ENCODE data around the gene C6. TPM values are rescaled to one million over a fixed set of nuclear protein-coding genes. Genes with fewer than 3 reads are reported as not detected.
A peak's percentile ranks its signal among the peaks of the same experiment; 100 is the strongest.

Gene C6
- polyA plus RNA-seq, 12 donors, result 0.12 to 0.67 (median 0.25) TPM; not detected in 5

DNA sequence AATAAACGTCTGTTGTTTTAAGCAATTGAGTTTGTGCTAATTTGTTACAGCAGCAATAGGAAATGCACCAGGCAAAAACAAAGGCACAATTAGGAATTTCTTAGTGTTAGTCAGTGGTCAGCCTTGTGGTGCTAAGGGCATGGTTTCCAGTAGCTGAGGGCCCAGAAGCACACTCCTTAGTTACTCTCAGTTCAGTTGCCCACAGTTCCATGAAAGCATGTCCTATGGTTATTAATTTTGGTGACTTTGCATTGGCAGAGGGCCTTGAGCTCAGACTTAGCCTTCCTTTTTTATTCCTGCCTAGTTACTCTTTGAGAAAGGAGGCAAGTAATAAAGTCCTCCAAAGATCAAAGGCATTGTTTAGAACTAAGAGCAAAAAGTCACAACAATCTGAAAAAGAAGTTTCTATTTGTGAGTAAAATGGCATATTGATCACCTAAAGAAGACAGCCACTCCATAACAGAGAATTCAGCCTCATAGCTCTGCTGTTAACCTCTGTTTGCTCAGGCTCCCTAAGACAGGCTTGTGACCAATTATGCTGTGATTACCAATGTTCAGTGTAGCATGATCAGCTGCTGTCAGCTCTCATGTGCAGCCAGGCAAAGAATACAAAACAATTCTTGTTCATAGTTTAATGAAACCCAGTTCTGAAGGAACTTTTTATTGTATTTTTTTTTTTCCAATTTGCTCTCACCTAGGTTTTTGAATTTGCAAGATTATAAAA lies 85.2 kb downstream of the C6 start:
- DNase-seq, result no peak

DNA sequence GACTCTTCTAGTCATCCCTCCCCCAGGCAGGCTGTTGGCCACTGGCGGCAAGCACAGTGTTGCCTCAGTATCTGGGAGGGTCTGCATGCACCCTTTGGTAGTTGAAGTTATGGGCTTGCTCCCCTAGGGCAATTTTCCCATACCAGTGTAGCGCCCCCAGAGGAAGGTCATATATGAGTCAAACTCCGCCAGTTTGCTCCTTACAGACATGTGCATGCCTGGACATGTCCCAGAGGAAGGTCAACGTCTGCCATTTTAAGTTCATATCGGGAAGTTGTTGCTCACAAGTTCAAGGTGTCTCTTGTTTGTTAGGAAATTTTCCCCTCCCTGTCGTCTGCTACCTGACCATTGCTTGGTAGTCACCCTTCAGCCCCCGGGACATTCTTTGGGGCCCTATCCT lies 90.9 kb downstream of the C6 start:
- DNase-seq, result no peak

DNA sequence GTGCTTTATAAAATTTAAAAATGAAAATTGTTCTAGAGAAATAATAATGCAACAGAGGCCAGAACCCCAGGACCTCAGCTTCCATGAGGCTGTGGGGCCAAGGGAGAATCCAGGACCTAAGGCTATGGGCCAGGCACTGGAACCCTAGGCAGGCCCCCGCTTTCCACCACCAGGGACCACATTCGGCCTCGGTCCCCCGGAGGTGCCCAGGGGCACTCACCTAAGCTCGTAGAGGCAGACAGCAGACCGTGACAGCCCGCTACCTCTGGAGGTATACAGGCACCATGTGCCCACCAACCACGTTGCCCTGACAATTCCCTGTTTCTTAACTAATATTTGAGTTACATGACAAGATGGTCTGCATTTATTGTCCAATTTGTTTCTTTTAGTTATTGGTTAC lies 92.7 kb downstream of the C6 start:
- DNase-seq, result no peak

DNA sequence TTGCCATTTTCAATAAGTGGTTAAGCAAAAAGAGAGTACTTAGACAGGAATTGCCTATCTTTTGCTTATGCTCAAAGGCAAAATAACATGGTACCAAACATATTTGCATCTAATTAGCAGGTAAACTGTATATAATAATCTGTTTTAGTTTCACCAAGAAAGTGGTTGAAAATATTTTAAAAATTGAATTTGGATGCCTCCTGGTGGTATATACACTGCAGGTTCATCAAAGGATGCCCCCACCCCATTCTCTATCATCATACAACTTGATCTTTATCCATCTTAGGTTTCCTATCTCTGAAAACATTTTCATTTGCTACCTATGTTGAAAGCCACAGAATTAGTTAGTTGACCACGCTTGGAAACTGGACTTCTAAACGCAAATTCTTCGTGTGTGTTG lies 95.2 kb downstream of the C6 start:
- DNase-seq, result no peak

DNA sequence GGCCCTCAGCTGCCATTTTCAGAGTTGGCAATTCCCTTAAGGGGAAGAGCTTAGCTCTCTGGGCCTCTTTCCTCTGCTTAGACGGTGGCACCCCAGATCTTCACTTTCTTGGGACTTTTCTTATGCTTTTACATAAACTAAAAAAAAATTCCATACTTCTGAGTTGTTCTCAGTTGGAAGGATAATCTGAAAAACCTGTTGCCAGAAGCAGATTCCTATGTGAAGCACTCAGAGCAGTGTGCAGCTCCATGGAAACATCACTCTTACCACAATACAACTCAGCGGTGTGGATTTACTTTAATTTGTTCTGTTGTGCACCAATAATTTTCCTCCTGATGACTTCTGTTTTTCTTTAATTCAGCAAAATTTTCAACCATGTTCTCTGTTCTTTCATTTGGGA lies 98.1 kb downstream of the C6 start:
- peak; percentile 7 for DNase-seq

DNA sequence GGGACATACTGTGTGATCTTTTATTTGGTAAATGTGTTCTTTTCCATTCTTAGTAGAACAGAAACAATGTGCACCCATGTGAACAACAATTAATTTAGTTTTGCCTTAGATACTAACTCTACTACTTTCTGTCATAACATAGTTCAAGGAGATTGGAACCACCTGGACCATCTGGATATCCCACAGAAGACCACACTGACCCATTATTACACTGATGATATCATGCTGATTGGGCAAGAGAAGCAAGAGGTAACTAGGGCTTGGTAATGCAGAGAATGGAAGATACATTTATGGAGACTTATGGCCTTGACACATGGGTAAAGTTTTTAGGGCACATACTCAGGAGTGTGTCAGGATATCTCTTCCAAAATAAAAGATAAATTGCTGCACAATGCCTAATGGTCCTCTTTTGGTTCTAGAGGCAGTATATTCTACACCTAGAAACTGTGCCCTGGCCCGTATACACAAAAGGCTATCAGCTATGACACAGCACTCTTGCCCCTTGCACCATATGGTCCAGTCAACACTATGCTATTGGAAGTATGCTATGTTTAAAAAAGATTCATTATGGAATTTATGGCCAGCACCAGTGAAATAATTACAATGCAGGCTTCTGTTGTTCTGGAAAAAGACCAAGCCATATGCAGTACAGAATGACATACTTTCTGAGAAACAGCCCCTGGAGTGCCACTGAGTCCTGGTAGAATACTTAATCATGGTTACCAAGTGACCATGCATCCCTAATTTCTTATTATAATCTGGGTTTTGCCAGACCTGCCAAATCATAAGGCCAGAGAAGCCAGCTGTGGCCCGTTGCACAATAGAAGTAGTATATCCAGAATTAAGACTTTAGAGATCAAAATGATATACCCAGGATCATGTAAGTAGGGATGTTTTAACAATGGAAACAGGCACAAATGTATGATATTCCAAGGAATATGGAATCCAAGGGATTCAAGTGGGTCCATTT lies 100.6 kb downstream of the C6 start:
- no peak for DNase-seq

DNA sequence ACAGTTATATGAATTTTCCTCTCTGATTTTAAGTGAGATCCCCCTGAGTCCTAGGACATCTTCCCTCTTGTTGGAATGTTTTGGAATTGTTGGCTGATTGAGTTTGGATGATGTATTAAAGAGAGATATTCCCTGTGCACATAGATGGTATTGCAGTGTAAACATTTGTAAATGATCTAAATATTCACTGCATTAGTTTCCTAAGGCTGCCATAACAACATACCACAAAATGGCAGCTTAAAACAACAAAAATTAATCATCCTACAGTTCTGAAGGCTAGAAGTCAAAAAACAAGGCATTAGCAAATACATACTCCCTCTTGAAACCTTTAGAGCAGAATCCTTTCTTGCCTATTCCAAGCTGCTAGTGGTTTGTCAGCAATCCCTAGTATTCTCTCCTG lies 104.1 kb downstream of the C6 start:
- no peak for DNase-seq

DNA sequence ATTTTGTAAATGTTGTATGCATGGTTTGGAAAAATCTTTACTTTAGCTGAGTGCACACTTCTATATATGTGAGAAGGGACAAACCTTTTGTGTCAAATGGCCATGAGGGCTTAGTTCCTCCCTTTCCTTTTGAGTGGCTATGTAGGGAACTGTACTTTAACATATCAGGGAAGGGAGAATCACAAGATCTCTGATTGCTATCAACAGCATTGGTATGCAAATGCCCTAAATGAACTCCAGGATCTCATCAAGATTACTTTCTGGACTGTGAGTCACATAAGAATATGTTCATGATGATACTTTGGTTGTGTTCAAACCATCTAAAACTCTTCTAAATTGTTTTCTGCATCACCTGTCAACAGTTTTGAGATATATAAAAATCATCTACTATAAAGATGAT lies 111.0 kb downstream of the C6 start:
- DNase-seq, result no peak

DNA sequence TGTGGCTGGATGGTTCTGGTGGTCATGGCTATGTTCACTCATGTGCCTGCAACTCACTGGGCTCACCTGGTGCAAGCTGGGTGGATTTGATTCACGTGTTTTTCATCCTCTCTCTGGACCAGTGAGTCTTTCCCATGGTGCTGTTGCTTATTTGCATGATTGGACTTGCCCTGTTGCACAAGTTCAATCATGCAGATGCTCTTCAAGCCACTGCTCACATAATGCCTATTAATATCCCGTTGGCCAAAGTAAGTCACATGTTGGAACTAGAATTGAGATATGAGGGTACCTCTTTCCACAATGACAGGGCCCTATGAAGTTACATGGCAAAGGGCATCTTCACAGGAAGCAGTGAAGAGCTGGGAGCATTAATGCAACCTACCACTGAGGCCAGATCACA lies 115.7 kb downstream of the C6 start:
- no peak for DNase-seq

DNA sequence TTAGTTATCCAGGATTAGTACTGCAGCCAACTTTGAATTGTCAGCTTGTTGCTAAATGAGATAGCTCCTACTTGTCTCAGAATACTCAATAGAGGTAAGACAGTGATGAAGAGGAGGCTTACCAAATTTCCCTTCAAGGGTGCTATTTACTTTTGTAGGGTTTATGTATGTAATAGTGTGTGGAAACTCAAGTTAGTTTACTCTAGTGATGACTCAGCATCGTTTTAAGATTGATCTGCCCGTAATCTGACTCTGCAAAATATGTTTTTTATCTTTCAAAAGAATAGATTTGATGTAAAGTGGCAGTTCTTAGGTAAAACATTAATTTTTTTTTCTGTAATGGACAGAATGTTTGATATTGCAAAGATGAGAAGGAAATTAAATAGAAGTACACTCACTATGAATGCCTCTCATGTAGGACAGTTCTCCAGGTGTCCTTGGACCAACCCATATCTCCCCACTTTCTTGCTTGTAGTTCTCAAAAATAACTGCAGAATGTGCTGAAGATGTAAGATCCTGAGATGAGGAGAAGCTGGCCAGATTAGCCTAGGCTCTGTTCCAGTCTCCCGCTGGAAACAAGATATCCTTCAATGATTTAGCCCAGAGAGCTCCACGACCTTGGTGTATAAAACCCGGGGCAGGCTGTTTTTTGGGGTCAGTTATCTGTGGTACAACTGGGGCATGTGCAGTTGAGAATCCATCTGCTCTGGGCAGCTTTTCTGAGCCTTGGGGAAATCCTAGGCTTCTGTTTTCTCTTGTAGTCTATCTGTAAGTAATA lies 117.8 kb downstream of the C6 start:
- no peak for DNase-seq

DNA sequence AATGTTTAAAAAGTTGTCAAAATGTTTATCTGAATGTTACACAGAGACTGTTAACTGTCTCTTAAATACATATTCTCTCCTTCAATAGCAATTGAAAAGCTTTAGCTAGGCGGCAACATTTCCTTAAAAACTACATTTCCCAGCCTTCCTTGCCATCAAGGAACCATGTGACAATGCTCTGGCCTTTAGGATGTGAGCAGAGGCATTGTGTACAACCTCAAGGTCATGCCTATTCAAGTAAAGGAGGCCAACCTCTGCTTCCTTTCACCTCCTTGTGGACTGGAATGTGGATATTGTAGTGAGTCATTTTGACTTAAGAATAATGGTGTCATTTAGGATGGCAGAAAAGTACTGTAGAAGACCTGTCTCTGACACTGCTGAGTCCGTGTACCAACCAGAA lies 118.5 kb downstream of the C6 start:
- DNase-seq, result no peak

DNA sequence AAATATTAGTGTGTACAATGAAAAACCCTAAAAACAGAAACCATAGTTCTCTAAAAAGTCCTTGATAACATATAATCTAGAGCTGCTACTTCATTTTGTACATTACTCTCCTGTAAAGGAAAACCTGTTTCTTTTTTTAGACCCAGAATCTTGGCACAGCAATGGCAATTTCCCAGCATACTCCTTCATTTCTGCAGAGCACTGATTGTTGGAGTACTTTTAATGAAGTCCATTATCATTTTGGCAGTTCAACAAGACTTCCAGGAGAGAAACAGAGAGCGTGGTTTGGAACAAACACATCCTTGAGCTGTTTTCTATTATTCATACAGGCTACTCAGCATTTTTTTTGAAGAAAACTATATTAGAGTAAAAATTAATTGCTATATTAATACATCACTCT lies 119.5 kb downstream of the C6 start:
- no peak for DNase-seq

Other genes with a start within 250 kb of the C6 start
- under 1 TPM in 4 of 12 donors, not detected in 8; 0.07 to 0.10 (median 0.08) TPM for gene MROH2B, start 142.2 kb downstream of the C6 start, polyA plus RNA-seq (ENCODE audit: insufficient read length in 12 of 12)